GM12865 (cell line): Measurements from ENCODE around the gene CEMIP.

Experiments used
- DNase-seq: peaks from one replicate; pipeline ENCODE4 v3.0.0; 2010; ENCODE audit warnings: low read depth
- H3K4me3 ChIP-seq: 2 replicates; pipeline ENCODE4 v1.5.1; 2011; ENCODE audit warnings: mild to moderate bottlenecking, low read depth, low read length, control low read depth
- CTCF ChIP-seq: IDR thresholded peaks from 2 replicates; pipeline ENCODE4 v1.5.1; 2011; ENCODE audit warnings: low read length, control low read depth, low read depth, inconsistent platforms; ENCODE audit not compliant: insufficient read depth; ENCODE audit errors: missing control alignments

The CEMIP gene

DNA sequence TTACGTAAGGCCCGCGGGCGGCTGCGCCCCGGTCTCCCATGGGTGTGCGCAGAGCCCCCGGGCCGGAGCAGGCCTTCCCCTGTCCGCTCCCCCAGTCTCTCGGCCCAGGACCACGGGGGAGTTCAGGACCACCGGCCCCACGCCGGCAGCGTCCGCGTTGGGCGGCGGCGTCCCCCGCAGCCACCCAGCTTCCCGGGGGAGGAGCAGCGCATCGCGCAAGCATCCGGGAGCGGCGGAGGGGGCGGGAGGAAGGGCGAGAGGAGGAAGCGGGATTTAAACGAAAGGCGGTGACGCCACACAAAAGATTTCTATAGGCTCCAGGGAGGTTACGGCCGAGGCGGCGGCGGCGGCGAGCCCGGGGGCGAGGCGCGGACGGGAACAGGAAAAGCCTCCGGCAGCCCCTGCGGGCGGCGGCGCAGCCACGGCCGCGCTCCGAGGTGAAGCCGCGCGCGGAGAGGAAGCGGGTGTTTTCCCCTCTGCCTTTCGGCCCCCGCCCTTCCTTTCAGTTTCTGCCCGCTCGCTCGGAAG lies 221.5 kb downstream of the CEMIP start, which contains the start of gene TLNRD1:
Gene TLNRD1, plus strand, starts transcription at position 300 of the 528 bp plus-strand sequence. CDS start 1,349 bp downstream, outside the sequence.
- peak within 1 kb of the TSS; percentile 87 for H3K4me3 ChIP-seq
- DNase-seq = peak; percentile 94
- TF ChIP-seq CTCF = no peak
